ENCODE results near the gene MRM1.

Gene MRM1, protein sequence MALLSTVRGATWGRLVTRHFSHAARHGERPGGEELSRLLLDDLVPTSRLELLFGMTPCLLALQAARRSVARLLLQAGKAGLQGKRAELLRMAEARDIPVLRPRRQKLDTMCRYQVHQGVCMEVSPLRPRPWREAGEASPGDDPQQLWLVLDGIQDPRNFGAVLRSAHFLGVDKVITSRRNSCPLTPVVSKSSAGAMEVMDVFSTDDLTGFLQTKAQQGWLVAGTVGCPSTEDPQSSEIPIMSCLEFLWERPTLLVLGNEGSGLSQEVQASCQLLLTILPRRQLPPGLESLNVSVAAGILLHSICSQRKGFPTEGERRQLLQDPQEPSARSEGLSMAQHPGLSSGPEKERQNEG

DNA sequence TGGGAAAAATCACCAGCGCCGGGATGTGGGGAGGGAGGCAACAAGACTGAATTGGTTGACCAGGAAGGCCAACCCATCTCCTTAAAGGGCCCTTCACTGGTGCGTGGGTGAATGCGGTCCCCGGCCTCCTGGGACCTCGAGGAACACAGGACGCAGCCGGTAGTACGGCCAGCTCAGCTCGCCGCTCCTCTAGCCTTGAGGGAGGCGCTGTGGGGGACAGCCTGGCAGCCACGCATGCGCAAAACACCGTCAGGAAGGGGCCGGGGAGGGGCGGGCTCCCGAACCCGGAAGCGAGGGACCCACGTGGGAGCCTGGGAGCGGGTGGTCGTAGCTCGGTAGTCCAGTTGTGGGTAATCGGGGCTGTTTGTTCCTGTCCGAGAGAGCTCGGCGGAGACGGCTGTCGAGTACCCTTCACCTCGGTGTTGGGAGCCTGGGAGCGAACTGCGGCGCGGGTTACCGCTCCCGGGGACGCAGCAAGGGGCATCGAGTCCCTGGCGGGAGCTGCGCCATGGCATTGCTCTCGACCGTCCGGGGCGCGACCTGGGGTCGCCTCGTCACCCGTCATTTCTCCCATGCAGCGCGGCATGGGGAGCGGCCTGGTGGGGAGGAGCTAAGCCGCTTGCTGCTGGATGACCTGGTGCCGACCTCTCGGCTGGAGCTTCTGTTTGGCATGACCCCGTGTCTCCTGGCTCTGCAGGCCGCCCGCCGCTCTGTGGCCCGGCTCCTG is at the start of gene MRM1:
MRM1 (plus strand) TSS at position 281 of the 727 bp plus-strand sequence; CDS start at position 509, 228 bp downstream.
- peak; percentile 85 for DNase-seq

DNA sequence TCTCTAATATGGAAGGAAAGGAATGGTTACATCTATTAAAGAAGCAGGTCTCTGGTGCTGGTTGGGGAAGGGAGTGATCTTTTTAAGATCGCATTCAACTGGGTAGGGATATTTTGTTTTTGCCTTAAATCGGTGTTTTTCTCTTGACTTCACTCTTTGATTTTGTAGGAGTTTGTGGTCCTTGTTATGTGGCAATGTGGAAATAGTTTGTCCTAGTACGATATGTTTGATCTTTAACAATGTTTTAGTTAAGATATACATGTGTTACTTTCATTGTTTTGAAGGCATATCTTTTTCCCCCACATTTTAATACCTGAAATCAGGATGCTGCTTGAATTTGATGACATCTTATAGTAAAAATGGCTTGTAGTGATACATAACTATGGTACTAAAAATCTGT is 47.9 kb upstream of the MRM1 start:
- DNase-seq = no peak

DNA sequence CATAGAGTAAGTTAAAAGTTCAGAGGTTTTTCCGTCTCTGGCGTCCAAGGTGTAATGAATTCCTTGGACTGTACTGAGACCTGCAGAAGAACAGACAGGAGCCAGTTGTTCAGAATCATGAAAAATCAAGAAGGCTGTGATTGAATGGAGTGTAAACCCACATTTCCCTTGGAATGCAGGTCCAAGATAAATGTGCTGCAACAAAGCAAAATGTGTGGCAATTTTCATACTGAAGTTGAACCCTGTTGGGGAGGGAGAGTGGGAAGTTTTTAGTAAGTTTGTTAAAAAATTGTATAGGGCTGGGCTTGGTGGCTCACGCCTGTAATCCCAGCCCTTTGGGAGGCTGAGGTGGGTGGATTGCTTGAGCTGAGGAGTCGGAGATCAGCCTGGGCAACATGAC is 35.3 kb upstream of the MRM1 start:
- DNase-seq = no peak

DNA sequence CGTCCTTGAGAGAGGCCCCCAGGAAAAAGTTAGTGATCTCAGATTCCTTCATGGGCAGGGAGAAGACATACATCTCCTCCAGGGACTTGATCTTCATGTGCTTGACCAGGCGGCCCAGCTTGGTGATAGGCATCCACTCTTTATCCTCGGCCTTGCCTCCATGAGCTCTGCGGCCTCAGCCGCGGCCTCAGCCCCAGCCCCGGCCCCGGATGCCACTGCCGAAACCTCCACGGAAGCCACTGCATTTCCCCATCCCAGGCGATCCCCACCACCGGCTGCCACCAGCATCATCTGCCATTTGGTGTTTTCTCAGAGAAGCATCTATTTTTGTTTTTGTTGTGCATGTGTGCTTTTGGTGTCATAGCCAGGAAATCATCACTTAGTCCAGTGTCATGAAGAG is 26.4 kb upstream of the MRM1 start:
- no peak for DNase-seq

- no peak for DNase-seq
These were observed 24.6 kb upstream of the MRM1 start for GRCh38 chr17:36576793-36577192.

- DNase-seq = no peak
These were observed 22.7 kb upstream of the MRM1 start for GRCh38 chr17:36578671-36579070.

DNA sequence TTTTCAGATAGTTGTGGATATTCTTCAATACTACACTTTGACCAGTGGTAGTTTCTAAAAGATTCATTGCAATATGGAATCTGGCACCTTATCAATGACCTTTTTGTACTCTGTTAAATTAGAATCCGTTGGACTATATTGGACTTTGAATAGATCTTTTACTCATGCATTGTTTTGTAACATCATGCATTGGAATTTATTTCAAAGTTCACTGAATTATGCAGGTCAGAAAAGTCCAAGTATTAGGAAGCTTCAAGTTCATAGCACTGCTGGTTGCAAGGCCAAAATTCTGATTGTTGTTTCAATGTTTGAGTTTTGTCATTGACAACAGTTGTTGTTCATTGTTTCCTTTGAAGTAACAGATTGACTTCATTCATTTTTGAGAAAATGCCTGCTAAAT is 17.6 kb upstream of the MRM1 start:
- DNase-seq = no peak

DNA sequence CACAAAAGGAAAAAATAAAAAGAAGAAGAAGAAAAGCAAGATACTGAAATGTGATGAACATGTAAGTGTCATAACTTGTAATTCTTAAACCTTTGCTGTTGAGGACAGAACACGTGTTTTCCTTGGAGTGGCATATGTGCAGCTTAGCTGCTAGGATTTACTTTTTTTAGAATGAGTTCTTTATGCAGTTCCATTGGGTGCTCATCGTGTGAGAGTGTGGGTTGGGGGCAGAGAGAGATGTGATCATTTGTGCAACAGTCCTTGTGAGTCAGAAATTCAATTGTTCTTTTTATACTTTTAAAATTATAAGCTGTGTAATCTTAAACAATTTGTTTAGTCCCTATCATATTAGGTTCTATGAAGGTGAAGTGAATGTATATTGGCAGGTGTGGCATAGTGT is 15.2 kb upstream of the MRM1 start:
- DNase-seq = no peak

DNA sequence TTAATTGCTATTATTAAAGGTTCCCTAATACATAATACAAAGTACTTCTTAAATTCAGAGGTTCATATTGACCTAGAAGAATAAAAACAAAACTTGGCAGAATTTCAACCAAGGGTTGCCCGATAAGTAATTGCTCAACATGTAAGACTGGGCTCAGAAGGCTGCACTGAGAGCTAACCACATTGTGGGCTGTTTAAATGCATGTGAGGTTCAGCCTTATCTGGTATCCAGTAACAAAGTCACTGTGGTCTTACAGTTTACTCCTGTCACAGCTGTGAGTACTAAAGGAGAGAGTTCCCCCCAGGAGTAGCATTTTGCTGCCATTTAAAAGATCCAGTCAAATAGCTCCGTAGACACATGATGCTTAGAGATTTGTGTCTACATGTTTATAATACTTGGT is 11.3 kb upstream of the MRM1 start:
- DNase-seq = no peak

DNA sequence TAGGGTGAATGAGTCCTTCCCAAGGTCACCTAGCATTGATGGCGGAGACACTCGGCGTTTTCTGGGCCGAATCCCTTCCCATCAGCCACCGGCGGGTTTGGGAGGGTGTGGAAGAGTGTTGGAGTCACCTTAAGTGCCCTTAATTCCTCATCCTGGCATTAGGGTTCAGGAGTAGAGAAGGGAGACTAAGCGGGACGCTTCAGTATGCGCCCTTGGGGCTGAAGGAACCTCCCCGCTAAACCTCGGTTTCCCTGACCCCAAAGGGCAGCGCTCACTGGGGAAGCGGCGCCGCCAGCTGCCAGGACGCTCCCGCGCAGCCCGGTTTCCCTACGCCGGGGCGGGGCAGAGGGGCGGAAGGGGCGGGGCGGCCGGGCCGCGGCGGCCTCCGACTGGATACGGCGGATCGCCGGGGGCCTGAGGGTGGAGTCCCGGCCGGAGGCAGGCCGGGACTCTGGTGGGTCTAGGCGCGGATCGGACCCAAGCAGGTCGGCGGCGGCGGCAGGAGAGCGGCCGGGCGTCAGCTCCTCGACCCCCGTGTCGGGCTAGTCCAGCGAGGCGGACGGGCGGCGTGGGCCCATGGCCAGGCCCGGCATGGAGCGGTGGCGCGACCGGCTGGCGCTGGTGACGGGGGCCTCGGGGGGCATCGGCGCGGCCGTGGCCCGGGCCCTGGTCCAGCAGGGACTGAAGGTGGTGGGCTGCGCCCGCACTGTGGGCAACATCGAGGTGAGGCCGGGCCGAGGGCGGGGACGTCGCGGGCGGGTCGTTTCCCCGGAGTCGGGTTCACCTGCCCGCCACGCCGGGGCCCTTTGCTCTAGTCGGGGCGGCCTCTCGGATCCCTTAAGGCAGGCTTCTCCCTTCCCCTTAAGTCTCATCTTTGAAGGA is 9.7 kb upstream of the MRM1 start, which contains the start of gene DHRS11:
DHRS11 (plus strand) TSS at position 446 of the 882 bp plus-strand sequence; CDS start at position 577, 131 bp downstream.
- peak; percentile 20 for DNase-seq

- no peak for DNase-seq
These were observed 9.1 kb upstream of the MRM1 start for GRCh38 chr17:36592316-36592715.

DNA sequence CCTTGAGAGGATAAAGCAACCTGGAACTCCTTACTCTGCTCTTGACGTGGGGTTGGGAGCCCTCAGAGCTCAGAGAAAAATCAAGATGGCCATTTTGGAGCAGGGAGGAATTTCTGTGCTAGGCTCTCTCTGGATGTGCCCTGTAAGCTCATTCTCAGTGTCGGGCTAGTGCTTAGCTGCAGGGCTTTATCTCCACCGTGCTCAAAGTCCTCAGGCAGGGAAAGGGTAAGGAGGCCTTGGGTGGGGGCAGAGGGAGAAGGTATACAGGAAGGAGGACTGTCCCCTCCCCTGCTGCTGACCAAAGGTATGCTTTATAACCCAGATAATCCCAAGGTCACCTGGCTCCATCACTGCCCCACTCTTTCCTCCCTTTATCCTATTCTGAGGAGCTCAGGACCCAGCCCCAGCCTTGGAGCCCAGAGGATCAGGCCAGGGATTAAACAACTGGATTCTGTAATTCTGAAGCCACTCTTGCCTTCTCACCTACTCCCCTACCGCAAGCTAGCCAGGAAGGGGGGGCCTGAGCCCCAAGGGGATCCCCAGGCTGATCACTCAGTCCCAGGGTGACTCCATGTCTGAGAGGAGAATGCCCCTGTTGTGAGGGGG is 8.6 kb upstream of the MRM1 start:
- no peak for DNase-seq

DNA sequence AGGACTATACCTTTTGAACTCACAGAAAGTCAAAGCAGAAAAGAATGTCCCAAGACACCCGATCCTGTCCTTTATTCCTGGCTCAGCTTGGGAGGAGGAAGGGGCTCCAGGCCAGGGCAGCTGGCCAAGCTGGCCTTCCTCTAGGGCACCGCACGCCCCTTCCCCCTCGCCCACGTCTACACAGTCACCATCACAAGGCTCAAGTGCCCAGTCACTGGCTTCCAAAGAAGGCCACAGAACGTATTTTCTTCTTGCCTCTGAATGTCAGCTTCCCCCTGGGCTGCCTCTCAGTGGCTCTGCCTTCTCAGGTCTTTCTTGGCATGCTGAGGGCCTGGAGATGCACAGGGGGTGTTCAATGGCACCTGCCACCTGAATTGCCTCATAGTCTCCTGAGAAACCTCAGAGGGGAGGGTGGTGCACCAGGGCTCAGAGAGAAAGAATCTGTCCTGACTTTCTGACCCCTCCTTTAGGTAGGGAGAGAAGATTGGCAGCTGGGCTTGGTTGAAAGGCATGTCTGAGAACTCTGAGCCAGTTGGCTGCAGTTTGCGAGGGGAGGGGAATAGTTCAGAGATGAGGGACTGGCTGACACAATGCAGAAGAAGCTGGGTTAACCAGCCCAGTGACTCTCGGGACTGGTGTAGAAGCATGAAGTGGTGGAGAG is 7.6 kb upstream of the MRM1 start:
- DNase-seq = no peak

GRCh38 chr17:36594626-36595401 is 6.6 kb upstream of the MRM1 start:
- no peak for DNase-seq

DNA sequence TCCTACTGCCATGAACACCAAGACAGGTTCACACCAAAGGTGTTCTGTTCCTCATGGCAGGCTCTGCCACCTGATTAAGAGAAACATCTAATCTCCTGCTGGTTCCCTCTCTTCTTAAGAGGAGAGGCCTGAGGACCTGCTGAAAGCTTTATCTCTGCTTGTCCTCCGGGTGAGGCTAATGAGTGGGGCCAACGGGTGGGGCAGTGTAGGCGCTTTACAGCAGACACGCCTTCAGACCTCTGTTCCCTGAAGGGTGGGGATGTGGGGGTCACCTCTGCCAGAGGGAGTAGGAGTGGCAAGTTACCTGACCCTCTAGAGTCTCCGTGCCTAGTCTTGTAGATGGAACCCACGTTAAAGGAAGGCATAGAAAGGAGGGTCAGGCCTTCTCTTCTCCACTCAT is 4.2 kb upstream of the MRM1 start:
- DNase-seq = no peak

DNA sequence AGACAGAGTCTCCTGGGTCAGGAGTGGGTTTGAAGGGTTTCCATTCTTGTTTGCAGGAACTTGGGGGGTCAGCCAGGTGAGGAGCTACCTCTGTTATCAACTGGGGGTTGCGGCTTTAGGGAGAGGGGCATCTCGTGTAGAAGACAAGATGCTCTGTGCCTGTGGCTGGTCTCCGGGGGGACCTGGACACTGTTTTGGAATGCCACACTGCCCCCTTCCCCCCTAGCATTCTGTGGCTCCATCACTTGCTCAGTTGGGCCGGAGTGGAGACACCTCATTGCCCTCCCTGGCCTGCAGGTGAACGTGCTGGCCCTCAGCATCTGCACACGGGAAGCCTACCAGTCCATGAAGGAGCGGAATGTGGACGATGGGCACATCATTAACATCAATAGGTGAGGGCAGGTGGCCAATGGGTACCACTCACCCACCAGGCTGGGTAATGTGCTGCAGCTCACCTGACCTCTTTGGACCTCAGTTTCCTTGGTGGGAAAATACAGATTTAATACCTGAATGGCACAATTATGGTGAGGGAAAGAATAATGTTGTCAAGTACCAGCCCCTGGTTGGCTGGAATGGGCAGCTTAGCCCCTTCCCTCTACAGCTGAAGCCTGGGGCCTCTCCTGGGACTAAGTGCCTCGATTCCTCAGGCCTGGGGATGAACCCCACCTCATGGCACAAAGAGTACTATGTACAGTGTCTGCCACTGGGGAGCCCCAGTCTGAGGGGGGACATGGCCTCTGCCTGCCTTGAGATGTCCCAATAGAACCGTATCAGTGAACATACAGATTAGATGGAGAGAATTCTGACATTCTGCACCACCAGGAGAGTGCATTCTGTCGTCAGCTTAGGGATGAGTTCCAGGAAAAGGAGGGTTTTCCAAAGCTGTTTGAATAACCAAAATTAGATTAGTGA is 3.3 kb upstream of the MRM1 start:
- no peak for DNase-seq

- no peak for DNase-seq
These were observed 2.4 kb upstream of the MRM1 start for GRCh38 chr17:36598951-36599401.

GRCh38 chr17:36599546-36600250 is 1.7 kb upstream of the MRM1 start:
- DNase-seq = no peak

GRCh38 chr17:36600465-36600864 is 918 bp upstream of the MRM1 start:
- DNase-seq = no peak

DNA sequence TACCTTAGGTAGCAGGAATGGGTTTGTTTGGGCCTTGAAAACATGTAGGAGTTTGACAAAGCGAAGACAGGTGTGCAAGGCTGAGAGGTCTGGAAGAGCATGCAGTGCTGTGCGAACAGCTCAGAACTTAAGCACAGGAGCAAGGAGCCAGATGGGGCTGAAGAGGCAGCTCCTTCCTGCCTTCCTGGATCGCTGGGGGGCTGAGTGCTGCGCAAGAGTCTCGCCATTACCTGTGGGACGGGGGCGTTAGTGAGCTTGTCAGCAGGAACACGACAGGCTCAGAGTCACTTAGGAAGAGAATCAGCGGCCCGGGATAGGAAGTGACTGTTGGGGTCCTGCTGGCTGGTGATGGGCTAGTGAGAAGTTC is 464 bp upstream of the MRM1 start:
- DNase-seq = no peak
